Ishikawa (cell line): ENCODE data around the gene HOXB9.

Experiments used
- EP300 ChIP-seq: IDR thresholded peaks from 2 replicates; pipeline ENCODE4 v1.6.1; 2012; ENCODE audit warnings: borderline replicate concordance
- TAF1 ChIP-seq: IDR thresholded peaks from 2 replicates; pipeline ENCODE4 v1.6.1; 2012; ENCODE audit warnings: low read depth, mild to moderate bottlenecking
- YY1 ChIP-seq: IDR thresholded peaks from 2 replicates; pipeline ENCODE4 v1.6.1; 2012; ENCODE audit warnings: low read depth
- ZBTB7A ChIP-seq: IDR thresholded peaks from 2 replicates; pipeline ENCODE4 v1.6.1; 2012; ENCODE audit warnings: low read depth
- TF ChIP-seq, protein P1 (sequence below): IDR thresholded peaks from 2 replicates; pipeline ENCODE4 v1.6.1; 2012; ENCODE audit warnings: low read depth, mild to moderate bottlenecking

DNA sequence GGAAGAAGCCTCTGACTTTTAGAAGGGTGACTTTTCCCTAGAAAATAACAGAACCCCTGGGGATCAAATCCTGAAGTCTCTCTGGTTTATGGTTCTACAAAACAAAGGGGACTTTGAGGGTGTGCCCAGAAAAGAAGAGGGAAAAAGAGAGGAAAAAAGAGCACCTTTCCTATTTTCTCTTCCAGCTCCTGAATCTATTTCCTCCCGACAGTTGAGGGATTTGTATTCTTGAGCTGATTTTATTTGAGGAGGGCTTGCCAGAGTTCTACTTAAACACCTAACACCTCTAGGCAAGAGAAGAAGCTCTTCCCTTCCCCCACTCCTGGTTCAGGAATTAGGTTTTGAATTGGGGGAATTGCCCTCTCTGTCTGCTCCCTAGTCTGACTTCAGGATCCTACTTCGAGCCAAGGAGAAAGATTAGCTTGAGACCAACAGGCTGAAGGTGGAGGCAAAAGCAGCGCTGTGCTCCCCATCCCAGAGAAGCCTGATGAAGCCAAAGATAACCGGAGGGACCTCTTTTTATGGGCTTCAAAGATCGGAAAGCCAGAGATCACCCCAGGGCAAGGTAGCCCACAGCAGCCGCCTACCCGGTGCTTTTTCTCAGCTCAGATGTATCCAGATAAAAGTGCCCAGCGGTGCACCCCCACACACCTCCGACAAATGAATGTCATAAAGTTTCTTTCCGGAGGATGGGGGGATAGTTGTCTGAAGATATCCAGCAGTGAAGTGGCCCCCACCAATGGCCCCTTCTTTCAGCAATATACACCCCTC is 36.9 kb downstream of the HOXB9 start:
- TF ChIP-seq YY1 (no peak), EP300 (no peak), ZBTB7A (no peak), TAF1 (no peak)
- TF ChIP-seq, protein P1, sequence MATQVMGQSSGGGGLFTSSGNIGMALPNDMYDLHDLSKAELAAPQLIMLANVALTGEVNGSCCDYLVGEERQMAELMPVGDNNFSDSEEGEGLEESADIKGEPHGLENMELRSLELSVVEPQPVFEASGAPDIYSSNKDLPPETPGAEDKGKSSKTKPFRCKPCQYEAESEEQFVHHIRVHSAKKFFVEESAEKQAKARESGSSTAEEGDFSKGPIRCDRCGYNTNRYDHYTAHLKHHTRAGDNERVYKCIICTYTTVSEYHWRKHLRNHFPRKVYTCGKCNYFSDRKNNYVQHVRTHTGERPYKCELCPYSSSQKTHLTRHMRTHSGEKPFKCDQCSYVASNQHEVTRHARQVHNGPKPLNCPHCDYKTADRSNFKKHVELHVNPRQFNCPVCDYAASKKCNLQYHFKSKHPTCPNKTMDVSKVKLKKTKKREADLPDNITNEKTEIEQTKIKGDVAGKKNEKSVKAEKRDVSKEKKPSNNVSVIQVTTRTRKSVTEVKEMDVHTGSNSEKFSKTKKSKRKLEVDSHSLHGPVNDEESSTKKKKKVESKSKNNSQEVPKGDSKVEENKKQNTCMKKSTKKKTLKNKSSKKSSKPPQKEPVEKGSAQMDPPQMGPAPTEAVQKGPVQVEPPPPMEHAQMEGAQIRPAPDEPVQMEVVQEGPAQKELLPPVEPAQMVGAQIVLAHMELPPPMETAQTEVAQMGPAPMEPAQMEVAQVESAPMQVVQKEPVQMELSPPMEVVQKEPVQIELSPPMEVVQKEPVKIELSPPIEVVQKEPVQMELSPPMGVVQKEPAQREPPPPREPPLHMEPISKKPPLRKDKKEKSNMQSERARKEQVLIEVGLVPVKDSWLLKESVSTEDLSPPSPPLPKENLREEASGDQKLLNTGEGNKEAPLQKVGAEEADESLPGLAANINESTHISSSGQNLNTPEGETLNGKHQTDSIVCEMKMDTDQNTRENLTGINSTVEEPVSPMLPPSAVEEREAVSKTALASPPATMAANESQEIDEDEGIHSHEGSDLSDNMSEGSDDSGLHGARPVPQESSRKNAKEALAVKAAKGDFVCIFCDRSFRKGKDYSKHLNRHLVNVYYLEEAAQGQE, result no peak
